ENCODE measurements around the gene NLRP5. TPM values are rescaled to one million over a fixed set of nuclear protein-coding genes. Genes with fewer than 3 reads are reported as not detected.

The NLRP5 gene
- total RNA-seq, 1 experiment from 2014 or later, result not detected

GRCh38 chr19:56107626-56108351 is 121.2 kb downstream of the NLRP5 start:
- no peak for DNase-seq (ENCODE audit: low read depth)
- in situ Hi-C loops (cut with HindIII; ENCODE audit: low pct_unique_long_range_greater_than_20kb, low sequenced_read_pairs), result no loop called here

GRCh38 chr19:56108447-56109195 is 122.0 kb downstream of the NLRP5 start:
- in situ Hi-C loops (cut with HindIII; ENCODE audit: low pct_unique_long_range_greater_than_20kb, low sequenced_read_pairs), result no loop called here
- DNase-seq (ENCODE audit: low read depth), result no peak

- in situ Hi-C loops (cut with HindIII; ENCODE audit: low pct_unique_long_range_greater_than_20kb, low sequenced_read_pairs), result no loop called here
- DNase-seq (ENCODE audit: low read depth), result no peak
These were observed 122.7 kb downstream of the NLRP5 start for GRCh38 chr19:56109226-56109625.

GRCh38 chr19:56110515-56111448 is 124.2 kb downstream of the NLRP5 start:
- DNase-seq (ENCODE audit: low read depth), result peak; percentile 71
- in situ Hi-C loops (cut with HindIII; ENCODE audit: low pct_unique_long_range_greater_than_20kb, low sequenced_read_pairs), result no loop called here

Other genes starting within 250 kb of the NLRP5 start
- not detected in 2 replicates for gene NLRP9, start 248.4 kb upstream of the NLRP5 start, total RNA-seq (2014; rRNA removed; shearing (Covaris generic); ENCODE audit: low replicate concordance)
- not detected in 2 replicates for gene RFPL4A, start 227.7 kb upstream of the NLRP5 start, total RNA-seq (2014; rRNA removed; shearing (Covaris generic); ENCODE audit: low replicate concordance)
- not detected in 2 replicates for gene RFPL4AL1, start 217.7 kb upstream of the NLRP5 start, total RNA-seq (2014; rRNA removed; shearing (Covaris generic); ENCODE audit: low replicate concordance)
- 0.14 TPM in 1 of 2 replicates, not detected in the other for gene NLRP11, start 154.8 kb upstream of the NLRP5 start, total RNA-seq (2014; rRNA removed; shearing (Covaris generic); ENCODE audit: low replicate concordance)
- gene NLRP4, start 150.2 kb upstream of the NLRP5 start, total RNA-seq (2014; rRNA removed; shearing (Covaris generic); ENCODE audit: low replicate concordance), result not detected in 2 replicates
- gene NLRP13, start 54.4 kb upstream of the NLRP5 start, total RNA-seq (2014; rRNA removed; shearing (Covaris generic); ENCODE audit: low replicate concordance), result not detected in 2 replicates
- gene NLRP8, start 38.9 kb upstream of the NLRP5 start, total RNA-seq (2014; rRNA removed; shearing (Covaris generic); ENCODE audit: low replicate concordance), result not detected in 2 replicates
- 63.4 and 64.2 TPM in 2 replicates for gene ZNF787, start 134.5 kb downstream of the NLRP5 start, total RNA-seq (2014; rRNA removed; shearing (Covaris generic); ENCODE audit: low replicate concordance)
- gene ZNF444, start 154.5 kb downstream of the NLRP5 start, total RNA-seq (2014; rRNA removed; shearing (Covaris generic); ENCODE audit: low replicate concordance), result 30.9 and 31.3 TPM in 2 replicates
- not detected in 2 replicates for gene GALP, start 189.2 kb downstream of the NLRP5 start, total RNA-seq (2014; rRNA removed; shearing (Covaris generic); ENCODE audit: low replicate concordance)
- gene ZSCAN5B, start 211.0 kb downstream of the NLRP5 start, total RNA-seq (2014; rRNA removed; shearing (Covaris generic); ENCODE audit: low replicate concordance), result not detected in 2 replicates
- not detected in 2 replicates for gene ZSCAN5C, start 215.5 kb downstream of the NLRP5 start, total RNA-seq (2014; rRNA removed; shearing (Covaris generic); ENCODE audit: low replicate concordance)

Measured in Caki2 (cell line).